Activated T-cell treated with anti-CD3 and anti-CD28 coated beads, Interleukin-2, amount 50 U/mL, for 1 hour (primary cell): Measurements from ENCODE around the gene DACT2.
A peak's percentile ranks its signal among the peaks of the same experiment; 100 is the strongest.
"Not testable (repeated sequence)": the region's sequence is repeated elsewhere in the genome, so short reads cannot be mapped to it uniquely, and the experiment has no call there.

Experiments
- DNase-seq: peaks from one replicate; pipeline ENCODE4 v3.0.0-alpha.2; 2020

Gene DACT2

GRCh38 chr6:168319279-168320111 is at the start of gene DACT2:
Gene DACT2 (minus strand): TSS chr6:168319777. CDS start chr6:168319633, 144 bp downstream.
- no peak for DNase-seq

DNA sequence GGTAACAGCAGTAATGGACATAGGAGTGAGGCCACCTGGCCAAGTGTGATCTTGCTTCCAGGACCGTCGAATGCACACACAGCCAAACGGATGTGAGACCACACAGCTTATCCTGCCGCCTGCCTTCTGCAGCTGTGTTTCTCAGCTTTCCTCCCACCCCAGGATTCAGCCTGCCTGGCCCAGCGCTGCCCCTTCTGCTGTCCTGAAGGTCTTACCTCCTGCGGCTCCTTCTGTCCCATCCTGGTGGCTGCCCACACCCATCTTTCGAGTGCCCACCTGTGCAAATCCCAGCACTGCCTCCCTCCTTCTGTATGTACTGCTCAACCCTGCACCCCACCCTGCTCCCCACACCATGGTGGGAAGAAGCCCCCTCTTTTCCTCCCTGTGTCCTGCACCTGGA is 49.4 kb upstream of the DACT2 start:
- no peak for DNase-seq

DNA sequence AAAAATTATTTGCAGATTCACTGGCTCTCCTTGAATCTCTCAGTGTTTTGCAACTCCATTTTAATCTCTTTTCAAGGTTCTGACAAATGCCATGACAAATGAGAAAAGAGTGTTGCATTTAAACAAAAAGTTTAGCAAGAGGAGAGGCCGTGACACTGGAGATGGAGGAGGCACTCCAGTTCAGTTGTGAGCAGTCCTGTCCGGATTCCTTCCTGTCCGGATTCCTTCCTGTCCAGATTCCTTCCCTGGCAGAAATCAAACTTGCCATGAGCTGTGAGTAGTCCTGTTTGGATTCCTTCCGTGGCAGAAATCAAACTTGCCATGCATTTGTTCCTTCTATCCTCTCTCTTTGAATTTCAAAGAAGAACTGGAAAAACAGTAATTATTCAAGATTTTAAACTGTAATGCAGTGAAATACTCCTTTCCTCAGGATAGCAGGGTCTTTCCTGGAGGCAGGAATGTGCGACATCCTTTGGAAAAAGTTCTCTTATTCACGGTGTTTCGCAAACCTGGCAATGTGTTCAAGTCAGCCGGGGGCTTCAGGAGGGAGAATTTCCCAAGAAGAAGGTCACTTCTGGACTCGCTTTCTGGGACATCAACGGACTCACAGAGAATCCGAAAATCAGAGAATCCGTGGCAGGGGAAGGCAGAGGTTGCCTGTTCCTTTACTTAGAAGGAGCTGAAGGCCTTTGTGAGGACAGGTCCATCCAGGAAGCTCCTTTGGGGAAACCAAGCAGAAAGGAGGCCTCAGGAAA is 48.7 kb upstream of the DACT2 start:
- DNase-seq, result no peak

GRCh38 chr6:168367285-168367751 is 47.7 kb upstream of the DACT2 start:
- no peak for DNase-seq

DNA sequence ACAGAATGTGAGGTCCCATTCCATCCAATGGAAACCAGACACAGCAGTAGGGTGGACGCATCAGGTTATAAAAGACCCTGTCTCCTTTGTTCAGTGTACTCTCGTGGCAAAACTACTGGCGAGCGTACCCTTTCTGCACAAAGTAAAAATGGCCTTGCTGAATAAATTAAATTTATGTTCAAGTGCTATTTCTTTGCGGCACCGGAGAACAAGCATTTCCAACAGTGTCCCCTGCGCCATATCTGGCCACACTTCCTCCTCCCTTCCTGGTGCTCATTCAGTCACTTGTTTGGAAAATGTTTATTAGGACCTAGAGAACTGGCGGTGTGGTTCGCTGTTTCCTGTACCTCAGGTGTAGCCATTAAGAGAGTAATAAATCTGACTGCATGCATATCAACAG is 46.9 kb upstream of the DACT2 start:
- no peak for DNase-seq

DNA sequence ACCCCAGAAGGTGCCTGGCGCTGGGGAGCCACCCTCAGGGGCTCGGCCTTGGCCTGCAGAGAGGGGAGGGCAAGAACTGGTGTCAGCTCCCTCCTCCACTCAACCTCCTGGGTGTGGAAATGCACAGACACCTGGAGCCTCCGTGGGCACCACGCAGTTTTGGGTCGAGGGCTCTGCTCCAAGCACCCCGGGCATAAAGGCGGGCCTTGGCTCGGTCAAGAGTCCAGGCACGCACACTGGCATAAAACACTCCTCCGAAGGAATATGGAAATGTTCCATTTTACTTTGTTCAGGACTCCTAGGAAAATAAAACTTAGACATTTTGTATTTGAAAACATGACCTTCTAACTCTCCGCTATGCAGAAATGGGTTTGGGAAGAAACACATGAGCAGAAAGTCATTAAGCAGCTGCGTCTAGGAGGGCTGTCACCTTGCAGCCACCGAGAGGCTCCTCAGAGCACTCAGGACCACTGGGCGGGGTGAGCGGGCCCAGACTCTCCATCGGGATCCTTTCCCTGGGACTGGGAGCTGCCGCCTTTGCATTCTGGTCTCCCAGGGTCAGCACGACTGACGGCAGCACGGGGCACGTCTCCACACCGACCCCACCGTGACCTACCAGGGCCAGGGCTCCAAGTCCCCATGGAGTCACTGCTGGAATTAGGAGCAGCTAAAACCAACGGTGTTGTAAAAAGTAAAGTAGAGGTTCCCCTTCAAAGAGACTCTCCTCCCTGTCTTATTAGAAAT is 46.0 kb upstream of the DACT2 start:
- DNase-seq, result no peak

DNA sequence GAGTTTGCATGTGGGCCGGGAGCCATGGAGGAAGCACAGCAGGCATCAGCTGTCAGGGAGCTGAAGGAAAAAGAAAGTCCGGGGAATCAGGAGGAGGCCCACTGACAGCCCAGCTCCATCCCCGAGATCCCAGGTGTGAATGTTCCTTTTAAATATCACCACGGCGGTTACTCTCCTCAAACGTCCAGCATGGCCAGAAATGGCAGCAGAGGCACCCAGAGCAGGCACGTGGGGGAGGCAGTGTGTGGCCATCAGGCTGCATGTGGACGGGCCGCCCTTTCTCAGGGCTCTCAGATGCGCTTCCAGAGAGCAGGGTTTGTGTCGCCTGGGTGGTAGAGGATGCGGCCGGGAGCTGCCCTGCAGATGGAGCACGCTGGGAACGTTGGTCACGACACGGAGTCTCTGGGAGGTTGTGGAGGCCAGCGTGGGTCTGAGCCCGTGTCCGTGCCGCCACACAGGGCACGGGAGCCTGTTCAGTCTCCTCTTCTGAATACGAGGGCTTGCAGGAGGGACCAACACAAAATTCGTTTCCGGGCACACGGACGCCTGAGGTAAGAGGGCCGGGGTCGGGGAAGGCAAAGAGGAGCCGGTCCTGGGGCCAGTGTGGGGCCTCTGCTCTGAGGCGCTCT is 45.3 kb upstream of the DACT2 start:
- no peak for DNase-seq

- DNase-seq, result no peak
These were observed 44.5 kb upstream of the DACT2 start for GRCh38 chr6:168363811-168364792.

GRCh38 chr6:168363302-168363701 is 43.7 kb upstream of the DACT2 start:
- DNase-seq, result no peak

- DNase-seq, result peak; percentile 7
These were observed 42.9 kb upstream of the DACT2 start for GRCh38 chr6:168362276-168362990.

DNA sequence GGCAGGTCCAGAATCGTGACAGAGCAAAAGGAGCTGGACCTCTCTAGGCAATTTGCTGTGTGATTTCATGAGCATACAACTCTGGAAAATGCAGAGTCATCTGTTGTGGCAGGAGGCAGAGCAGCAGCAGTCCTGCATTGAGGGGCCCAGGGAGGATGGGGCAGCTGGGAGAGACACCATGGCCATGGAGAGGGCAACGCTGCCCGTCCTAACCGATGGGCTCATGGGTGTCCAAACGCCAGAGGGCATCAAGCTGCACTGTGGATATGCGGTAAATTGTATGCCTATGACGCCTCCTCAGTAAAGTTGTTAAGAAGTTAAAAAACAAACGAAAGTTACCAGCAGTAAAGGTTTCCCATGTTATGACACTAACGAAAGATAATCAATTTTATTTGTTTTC is 42.2 kb upstream of the DACT2 start:
- DNase-seq, result no peak

GRCh38 chr6:168359794-168360193 is 40.2 kb upstream of the DACT2 start:
- DNase-seq, result no peak

GRCh38 chr6:168358842-168359420 is 39.4 kb upstream of the DACT2 start:
- DNase-seq, result no peak

DNA sequence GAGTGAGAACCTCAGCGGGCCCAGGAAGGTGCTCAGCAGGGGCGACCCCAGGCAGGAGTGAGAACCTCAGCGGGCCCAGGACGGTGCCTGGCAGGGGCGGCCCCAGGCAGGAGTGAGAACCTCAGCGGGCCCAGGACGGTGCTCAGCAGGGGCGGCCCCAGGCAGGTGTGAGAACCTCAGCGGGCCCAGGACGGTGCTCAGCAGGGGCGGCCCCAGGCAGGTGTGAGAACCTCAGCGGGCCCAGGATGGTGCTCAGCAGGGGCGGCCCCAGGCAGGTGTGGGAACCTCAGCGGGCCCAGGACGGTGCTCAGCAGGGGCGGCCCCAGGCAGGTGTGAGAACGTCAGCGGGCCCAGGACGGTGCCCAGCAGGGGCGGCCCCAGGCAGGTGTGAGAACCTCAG is 37.3 kb upstream of the DACT2 start:
- not testable (repeated sequence) for DNase-seq

- no peak for DNase-seq
These were observed 36.3 kb upstream of the DACT2 start for GRCh38 chr6:168355716-168356522.

DNA sequence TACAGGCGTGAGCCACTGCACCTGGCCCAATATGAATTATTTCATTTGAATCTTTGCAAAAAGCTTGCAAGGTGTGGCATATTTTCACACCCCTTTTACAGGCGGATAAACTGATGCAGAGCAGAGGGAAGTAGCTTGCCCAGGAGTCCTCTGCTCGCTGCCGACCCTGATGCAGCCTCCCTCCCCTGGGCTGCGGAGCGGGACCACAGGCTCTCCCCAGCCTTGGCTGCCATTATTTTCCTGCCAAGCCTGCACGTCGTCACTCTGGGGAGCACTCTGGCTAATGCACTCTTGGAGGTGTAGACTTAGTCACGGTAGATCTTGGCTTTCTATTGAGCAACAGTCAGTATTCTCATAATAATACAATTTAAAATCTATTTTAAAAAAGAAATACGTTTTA is 34.8 kb upstream of the DACT2 start:
- no peak for DNase-seq

- no peak for DNase-seq
These were observed 33.5 kb upstream of the DACT2 start for GRCh38 chr6:168353041-168353440.

- no peak for DNase-seq
These were observed 32.5 kb upstream of the DACT2 start for GRCh38 chr6:168352096-168352495.

DNA sequence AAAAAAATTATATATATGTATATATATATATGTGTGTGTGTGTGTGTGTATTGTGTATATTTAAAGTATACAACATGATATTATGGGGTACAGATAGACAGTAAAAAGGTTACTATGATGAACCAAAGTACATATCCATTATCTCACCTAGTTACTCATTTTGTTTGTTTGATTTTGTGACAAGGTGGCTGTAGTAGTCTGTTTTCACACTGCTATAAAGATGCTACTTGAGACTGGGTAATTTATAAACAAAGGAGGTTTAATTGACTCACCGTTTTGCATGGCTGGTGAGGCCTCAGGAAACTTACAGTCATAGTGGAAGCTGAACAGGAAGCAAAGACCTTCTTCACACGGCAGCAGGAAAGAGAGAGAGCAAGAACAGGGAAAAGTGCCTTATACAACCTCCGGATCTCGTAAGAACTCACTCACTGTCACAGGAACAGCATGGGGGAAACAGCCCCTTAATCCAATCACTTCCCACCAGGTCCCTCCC is 30.2 kb upstream of the DACT2 start:
- DNase-seq, result no peak
